H1 (cell line): ENCODE results near the gene BBC3. TPM values are rescaled to one million over a fixed set of nuclear protein-coding genes. Genes with fewer than 3 reads are reported as not detected.

Source experiments
- CTCF ChIA-PET: fragments of 300-600 bp; sonication (Branson Sonifier 250); formaldehyde crosslinking; loops from one replicate; lab custom pipeline; 2021; ENCODE audit not compliant: partially characterized antibody; lab: Charles Lee
- POLR2A ChIA-PET: fragments of 300-600 bp; sonication (Branson Sonifier 250); formaldehyde crosslinking; loops from one replicate; lab custom pipeline; 2021; ENCODE audit warnings: inconsistent platforms; ENCODE audit not compliant: partially characterized antibody; lab: Charles Lee
- DNase-seq, 2 experiments: peaks; one replicate each; pipeline versions ENCODE4 v3.0.0 to v3.0.0-alpha.2; 2010 to 2022; ENCODE audit warnings: low spot score in 2 of 2, low read depth in 1 of 2, mixed read lengths in 1 of 2
- FAIRE-seq: peaks from 2 replicates; lab custom pipeline; 2011; peaks lifted over from hg19 to GRCh38; lab: Jason Lieb, UNC
- H2AFZ ChIP-seq: 2 replicates; pipeline ENCODE4 v1.8.1; 2012; ENCODE audit warnings: low read length, inconsistent platforms
- H2AK5ac ChIP-seq: 2 replicates; pipeline ENCODE4 v1.6.1; 2013; ENCODE audit warnings: low read depth, low read length
- H2BK120ac ChIP-seq: replicated peaks from 2 replicates; pipeline ENCODE3; 2013; ENCODE audit warnings: low read depth, low read length, inconsistent platforms
- H2BK12ac ChIP-seq: 2 replicates; pipeline ENCODE4 v1.6.1; 2013; ENCODE audit warnings: low read depth, low read length
- H2BK15ac ChIP-seq: 2 replicates; pipeline ENCODE4 v1.6.1; 2013; ENCODE audit warnings: low read length
- H2BK20ac ChIP-seq: 2 replicates; pipeline ENCODE4 v1.6.1; 2013; ENCODE audit warnings: low read length
- H2BK5ac ChIP-seq: 2 replicates; pipeline ENCODE4 v1.6.1; 2013; ENCODE audit warnings: low read depth, low read length
- H3K14ac ChIP-seq: 2 replicates; pipeline ENCODE4 v1.6.1; 2013; ENCODE audit warnings: inconsistent platforms; ENCODE audit not compliant: insufficient read length
- H3K18ac ChIP-seq: 2 replicates; pipeline ENCODE4 v1.6.1; 2013; ENCODE audit warnings: low read length; ENCODE audit errors: extremely low read depth
- H3K23ac ChIP-seq: 2 replicates; pipeline ENCODE4 v1.6.1; 2013; ENCODE audit warnings: inconsistent platforms; ENCODE audit not compliant: insufficient read length
- H3K23me2 ChIP-seq: 2 replicates; pipeline ENCODE4 v1.6.1; 2013; ENCODE audit warnings: low read depth, low read length
- H3K27ac ChIP-seq: 2 replicates; pipeline ENCODE4 v1.6.1; 2011; ENCODE audit warnings: low read depth, low read length, inconsistent platforms
- H3K27me3 ChIP-seq, 4 experiments: replicated peaks in 1 of 4; 1 replicate in 1 of 4; 2 replicates in 3 of 4; pipeline versions ENCODE4 v1.6.1 to v1.8.1; 2011 to 2013; ENCODE audit warnings: low read length in 3 of 4, mild to moderate bottlenecking in 3 of 4, inconsistent platforms in 2 of 4, mixed read lengths in 2 of 4, moderate library complexity in 1 of 4; ENCODE audit not compliant: control insufficient read depth in 3 of 4, insufficient read depth in 3 of 4; ENCODE audit errors: extremely low read depth in 1 of 4
- H3K36me3 ChIP-seq, 4 experiments: 2 replicates each; pipeline versions ENCODE4 v1.6.1 to v1.8.1; 2011 to 2013; ENCODE audit warnings: mild to moderate bottlenecking in 4 of 4, low read length in 3 of 4, moderate library complexity in 2 of 4, control low read depth in 1 of 4, inconsistent platforms in 1 of 4; ENCODE audit not compliant: insufficient read depth in 4 of 4, control insufficient read depth in 2 of 4
- H3K4ac ChIP-seq: replicated peaks from 2 replicates; pipeline ENCODE3; 2013; ENCODE audit warnings: low read length, low read depth, mixed read lengths, inconsistent platforms; ENCODE audit not compliant: insufficient read length
- H3K4me1 ChIP-seq, 4 experiments: replicated peaks in 1 of 4; 1 replicate in 1 of 4; 2 replicates in 3 of 4; pipeline versions ENCODE4 v1.6.1 to v1.8.1; 2011 to 2013; ENCODE audit warnings: low read length in 3 of 4, inconsistent platforms in 2 of 4, mixed read lengths in 1 of 4; ENCODE audit not compliant: insufficient read depth in 4 of 4, control insufficient read depth in 3 of 4
- H3K4me2 ChIP-seq, 2 experiments: 2 replicates each; pipeline versions ENCODE4 v1.6.1 to v1.8.1; 2011 to 2013; ENCODE audit warnings: low read depth in 2 of 2, low read length in 2 of 2, control low read depth in 1 of 2, inconsistent platforms in 1 of 2, mild to moderate bottlenecking in 1 of 2; ENCODE audit not compliant: insufficient read depth in 1 of 2
- H3K4me3 ChIP-seq, 4 experiments: fragments of 200-600, 300-600 bp in 1 of 4; sonication (generic), shearing (Covaris generic), sonication (Bioruptor Twin) in 1 of 4; 2 replicates each; pipeline versions ENCODE4 v1.5.1 to v1.8.1; 2011 to 2016; ENCODE audit warnings: low read length in 4 of 4, low read depth in 3 of 4, control low read depth in 2 of 4, inconsistent platforms in 2 of 4, mild to moderate bottlenecking in 2 of 4, mixed read lengths in 1 of 4, moderate library complexity in 1 of 4; ENCODE audit not compliant: insufficient read depth in 2 of 4; ENCODE audit errors: extremely low read depth in 1 of 4
- H3K56ac ChIP-seq: replicated peaks from 2 replicates; pipeline ENCODE3; 2013; ENCODE audit warnings: low read depth, mild to moderate bottlenecking, mixed read lengths, low read length, inconsistent platforms; ENCODE audit not compliant: insufficient read length
- H3K79me1 ChIP-seq: 2 replicates; pipeline ENCODE4 v1.6.1; 2013; ENCODE audit warnings: low read depth, low read length, control low read depth
- H3K79me2 ChIP-seq, 2 experiments: 2 replicates each; pipeline versions ENCODE4 v1.6.1 to v1.8.1; 2012 to 2013; ENCODE audit warnings: low read length in 2 of 2, mild to moderate bottlenecking in 2 of 2, inconsistent platforms in 1 of 2; ENCODE audit not compliant: insufficient read depth in 2 of 2, control insufficient read depth in 1 of 2
- H3K9ac ChIP-seq, 4 experiments: replicated peaks in 1 of 4; 1 replicate in 1 of 4; 2 replicates in 3 of 4; pipeline versions ENCODE4 v1.6.1 to v1.8.1; 2011 to 2013; ENCODE audit warnings: low read depth in 3 of 4, low read length in 3 of 4, control low read depth in 2 of 4, mild to moderate bottlenecking in 2 of 4, moderate library complexity in 2 of 4, inconsistent platforms in 1 of 4; ENCODE audit errors: extremely low read depth in 1 of 4
- H3K9me3 ChIP-seq, 2 experiments: 2 replicates each; pipeline versions ENCODE4 v1.6.1 to v1.8.1; 2012 to 2013; ENCODE audit warnings: mild to moderate bottlenecking in 2 of 2, moderate library complexity in 2 of 2, control low read depth in 1 of 2, inconsistent platforms in 1 of 2, low read depth in 1 of 2, low read length in 1 of 2, mixed read lengths in 1 of 2; ENCODE audit not compliant: insufficient read depth in 2 of 2
- H4K20me1 ChIP-seq, 2 experiments: replicated peaks in 1 of 2; 2 replicates each; pipeline versions ENCODE3 to v1.8.1; 2011 to 2013; ENCODE audit warnings: inconsistent platforms in 2 of 2, low read length in 2 of 2, mild to moderate bottlenecking in 1 of 2; ENCODE audit not compliant: insufficient read depth in 2 of 2, control insufficient read depth in 1 of 2
- H4K5ac ChIP-seq: 2 replicates; pipeline ENCODE4 v1.6.1; 2013; ENCODE audit warnings: low read length, low read depth, mixed read lengths, inconsistent platforms; ENCODE audit not compliant: insufficient read length
- H4K8ac ChIP-seq: 2 replicates; pipeline ENCODE4 v1.8.0; 2013; ENCODE audit warnings: mild to moderate bottlenecking, moderate library complexity, low read length, inconsistent platforms; ENCODE audit not compliant: insufficient read depth; ENCODE audit errors: extremely low read depth
- H4K91ac ChIP-seq: replicated peaks from 2 replicates; pipeline ENCODE3; 2013; ENCODE audit warnings: low read length, mixed read lengths, inconsistent platforms; ENCODE audit not compliant: insufficient read length
- BCL11A ChIP-seq, 2 experiments: IDR thresholded peaks; one replicate each; pipeline ENCODE4 v1.6.1; 2011; ENCODE audit warnings: low read depth in 2 of 2, low read length in 2 of 2, mild to moderate bottlenecking in 2 of 2
- EZH2 ChIP-seq: fragments of 200-600 bp; sonication (generic); IDR thresholded peaks from 2 replicates; pipeline ENCODE4 v1.7.1; 2012; ENCODE audit warnings: low read depth, mild to moderate bottlenecking, moderate library complexity, low read length, inconsistent platforms; ENCODE audit not compliant: severe bottlenecking
- GABPA ChIP-seq: IDR thresholded peaks from 2 replicates; pipeline ENCODE4 v1.6.1; 2011; ENCODE audit warnings: mild to moderate bottlenecking, low read length, moderate library complexity, borderline replicate concordance; ENCODE audit not compliant: insufficient read depth
- RAD21 ChIP-seq, 2 experiments: IDR thresholded peaks in 1 of 2; conservative IDR thresholded peaks in 1 of 2; 2 replicates each; pipeline ENCODE4 v1.6.1; 2011; ENCODE audit warnings: low read depth in 2 of 2, low read length in 2 of 2, improper control_type of control experiment in 1 of 2, inconsistent platforms in 1 of 2, mild to moderate bottlenecking in 1 of 2, moderate library complexity in 1 of 2
- SRF ChIP-seq: IDR thresholded peaks from 2 replicates; pipeline ENCODE4 v1.6.1; 2011; ENCODE audit warnings: mild to moderate bottlenecking, low read depth, low read length, moderate library complexity
- SUZ12 ChIP-seq: fragments of 200-600 bp; sonication (generic); IDR thresholded peaks from 2 replicates; pipeline ENCODE4 v1.6.1; 2012; ENCODE audit warnings: mild to moderate bottlenecking, inconsistent platforms, low read length, moderate library complexity, mixed read lengths
- WGBS, 2 experiments: shearing (Covaris generic) in 1 of 2; methylation state at CpG; one replicate each; pipeline versions ENCODE4 v1.1.6 to v1.1.7; 2013 to 2015; ENCODE audit warnings: low lambda C conversion rate in 2 of 2, mixed read lengths in 2 of 2, inconsistent platforms in 1 of 2, low coverage in 1 of 2, missing lambda C conversion rate in 1 of 2; ENCODE audit not compliant: insufficient replicate concordance in 2 of 2, insufficient coverage in 1 of 2, insufficient read length in 1 of 2; ENCODE audit errors: extremely low coverage in 1 of 2, missing lambda C conversion rate in 1 of 2; 5-methylcytosine and 5-hydroxymethylcytosine counted together
- polyA plus RNA-seq, 7 experiments: library from polyadenylated mRNA; depleted of rRNA in 3 of 7; stranded (reverse) in 5 of 7; unstranded in 2 of 7; fragments of >200 nt in 5 of 7; fragments of 200-250 nt in 2 of 7; gene quantifications; 1 replicate in 5 of 7; 2 replicates in 1 of 7; 4 replicates in 1 of 7; pipeline versions ENCODE4 v1.2.1 to v1.2.3, GENCODE V29; 2011 to 2013; ENCODE audit warnings: missing spikeins in 2 of 7, mixed read lengths in 2 of 7
- total RNA-seq: library from RNA; stranded (reverse); fragmentation: NEBNext Ultra II Directional; extraction: Animal tissue kit (Norgen Biotek cat#: 25700); gene quantifications from 2 replicates; pipeline ENCODE4 v1.2.1, GENCODE V29; 2021
- TF ChIP-seq, protein P1 (sequence below), 3 experiments: IDR thresholded peaks; 1 replicate in 2 of 3; 2 replicates in 1 of 3; pipeline versions ENCODE4 v1.5.1 to v1.6.1; 2011; ENCODE audit warnings: low read length in 3 of 3, mild to moderate bottlenecking in 3 of 3, inconsistent platforms in 2 of 3, low read depth in 1 of 3, moderate library complexity in 1 of 3; ENCODE audit not compliant: insufficient read depth in 1 of 3; ENCODE audit errors: control extremely low read depth in 1 of 3

Gene BBC3
- total and polyA plus RNA-seq, 2 of the 8 experiments (the other 6 are each of a cell fraction or from before 2014, with no cell fraction given): 13.2 to 21.6 TPM

DNA sequence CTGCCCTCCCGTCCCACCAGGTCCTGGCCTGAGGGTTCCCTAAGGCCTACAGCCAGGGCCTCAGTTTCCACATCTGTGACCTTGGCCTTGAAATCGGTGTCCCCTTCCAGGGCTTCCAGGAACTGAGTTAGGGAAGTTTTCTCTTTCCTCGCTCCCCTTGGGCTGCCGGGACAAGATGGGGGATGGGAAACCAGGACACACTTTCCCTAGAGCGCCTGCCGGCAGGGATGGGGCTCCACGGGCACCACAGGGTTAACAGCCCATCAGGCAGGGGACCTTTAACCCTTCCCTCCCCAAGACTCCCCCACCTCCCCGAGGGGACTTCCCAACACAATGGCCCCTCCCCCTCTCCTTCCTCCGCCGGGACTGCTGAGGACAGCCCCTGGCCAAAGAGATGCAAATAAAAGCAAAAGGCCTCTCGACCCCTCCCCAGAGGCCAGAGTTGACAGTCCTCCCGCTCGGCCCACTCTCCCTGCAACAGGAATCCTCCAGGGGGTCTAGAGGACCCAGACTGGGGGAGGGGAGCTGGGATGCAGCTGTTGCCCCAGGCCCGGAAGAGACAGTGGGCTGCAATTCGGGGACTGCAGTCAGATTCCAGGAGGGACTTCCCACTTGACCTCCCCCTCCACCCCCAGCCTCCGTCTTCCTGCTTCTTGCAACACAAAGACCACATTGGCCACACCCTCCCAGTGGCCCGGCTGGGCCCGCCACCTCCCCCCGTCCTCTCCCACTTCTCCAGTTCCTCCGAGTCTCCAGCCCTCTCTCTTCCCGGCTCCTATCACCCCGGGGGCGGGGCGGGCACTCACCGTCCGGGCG is 3.4 kb downstream of the BBC3 start:
- Histone ChIP-seq H3K9ac (peak overlapping the region in 2 of 4 experiments; percentile 45 to 60; a peak in 4 of 7 replicates), H4K91ac (peak overlapping the region; percentile 99), H3K79me1 (peaks cover 16% of the 10 kb centered on the region), H3K23me2 (peaks cover 35% of the 10 kb centered on the region), H3K79me2 (peaks cover 5 to 41% of the 10 kb centered on the region in 2 experiments; a peak in 2 of 4 replicates), H3K4me2 (peak overlapping the region; percentile 81 to 94), H2BK20ac (0 out of 2 replicates have a peak overlapping the region, but pooled peaks have one; percentile 3), H2AK5ac (no peak overlapping the region), H3K9me3 (no peaks in the 10 kb centered on the region), H2BK120ac (peak overlapping the region; percentile 19), H3K27ac (peak overlapping the region; percentile 82), H2AFZ (no peak overlapping the region), H3K18ac (peak overlapping the region; percentile 98), H3K4ac (peak overlapping the region; percentile 12), H3K4me3 (peak overlapping the region; percentile 40 to 99 (median 72)), H3K27me3 (no peaks in the 10 kb centered on the region; a peak in 1 of 7 replicates), H3K36me3 (peaks cover 0 to 3% (median 1%) of the 10 kb centered on the region in 4 experiments; a peak in 2 of 8 replicates), H4K20me1 (peaks cover 14 to 22% of the 10 kb centered on the region in 2 experiments), H4K5ac (peak overlapping the region; percentile 73), H3K23ac (no peak overlapping the region), H3K14ac (no peak overlapping the region), H2BK12ac (peak overlapping the region; percentile 71), H2BK15ac (no peak overlapping the region; the same call in 1 of the 2 replicates), H2BK5ac (peak overlapping the region; percentile 96), H4K8ac (no peak overlapping the region), H3K4me1 (peaks cover 15 to 39% (median 25%) of the 10 kb centered on the region in 4 experiments), H3K56ac (peak overlapping the region; percentile 96)
- CTCF ChIA-PET: interaction anchor here (0.5 to 11.9 kb wide), 4 partner anchors 15 to 18 kb away, joined by 3 to 152 read pairs (median 50); no protein-coding TSS in a partner anchor
- peak; percentile 94 to 99 for DNase-seq
- POLR2A ChIA-PET: interaction anchor here (0.6 to 8.2 kb wide), 27 partner anchors 8 to 366 kb away, joined by 3 to 195 read pairs (median 5); partner anchors contain the start of genes CCDC9, DHX34, INAFM1 and ZC3H4
- no peak for FAIRE-seq
- 2% methylated on average over 20 of the region's 27 CpGs; no CpG with 5 or more reads in 1 of the 2 experiments for WGBS, 2 experiments
- no peak for TF ChIP-seq GABPA
- no peak for TF ChIP-seq SRF
- TF ChIP-seq BCL11A (IDR thresholded peaks at IDR 0.05; ENCODE audit: low read depth in 2 of 2, low read length in 2 of 2): no peak
- no peak for TF ChIP-seq EZH2
- TF ChIP-seq, protein P1, sequence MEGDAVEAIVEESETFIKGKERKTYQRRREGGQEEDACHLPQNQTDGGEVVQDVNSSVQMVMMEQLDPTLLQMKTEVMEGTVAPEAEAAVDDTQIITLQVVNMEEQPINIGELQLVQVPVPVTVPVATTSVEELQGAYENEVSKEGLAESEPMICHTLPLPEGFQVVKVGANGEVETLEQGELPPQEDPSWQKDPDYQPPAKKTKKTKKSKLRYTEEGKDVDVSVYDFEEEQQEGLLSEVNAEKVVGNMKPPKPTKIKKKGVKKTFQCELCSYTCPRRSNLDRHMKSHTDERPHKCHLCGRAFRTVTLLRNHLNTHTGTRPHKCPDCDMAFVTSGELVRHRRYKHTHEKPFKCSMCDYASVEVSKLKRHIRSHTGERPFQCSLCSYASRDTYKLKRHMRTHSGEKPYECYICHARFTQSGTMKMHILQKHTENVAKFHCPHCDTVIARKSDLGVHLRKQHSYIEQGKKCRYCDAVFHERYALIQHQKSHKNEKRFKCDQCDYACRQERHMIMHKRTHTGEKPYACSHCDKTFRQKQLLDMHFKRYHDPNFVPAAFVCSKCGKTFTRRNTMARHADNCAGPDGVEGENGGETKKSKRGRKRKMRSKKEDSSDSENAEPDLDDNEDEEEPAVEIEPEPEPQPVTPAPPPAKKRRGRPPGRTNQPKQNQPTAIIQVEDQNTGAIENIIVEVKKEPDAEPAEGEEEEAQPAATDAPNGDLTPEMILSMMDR (IDR thresholded peaks at IDR 0.05; ENCODE audit: control extremely low read depth in 1 of 3, insufficient read depth in 1 of 3, low read depth in 1 of 3, low read length in 3 of 3): no peak
- TF ChIP-seq RAD21 (IDR thresholded peaks at IDR 0.05 in 1 of 2, conservative IDR thresholded peaks at IDR 0.05 in 1 of 2; ENCODE audit: low read depth in 2 of 2, low read length in 2 of 2): peak in 1 of 2 experiments; percentile 8; a peak in 1 of 4 replicates
- TF ChIP-seq SUZ12: no peak; the same call in 1 of the 2 replicates
